GM19328 (cell line): ENCODE data around the gene KRTAP19-7.

Experiments
- ATAC-seq: cut with Tn5 transposase; IDR thresholded peaks from one replicate; pipeline ENCODE4 v1.9.1; 2021; ENCODE audit warnings: mild to moderate bottlenecking, moderate library complexity; ENCODE audit not compliant: unreplicated experiment

The KRTAP19-7 gene

GRCh38 chr21:30561264-30561895 lies at the start of gene KRTAP19-7:
Gene KRTAP19-7 (minus strand): TSS chr21:30561314. CDS start chr21:30561289, 25 bp downstream.
- ATAC-seq: no peak

GRCh38 chr21:30605968-30606367 lies 44.9 kb upstream of the KRTAP19-7 start:
- no peak for ATAC-seq

GRCh38 chr21:30600787-30601186 lies 39.7 kb upstream of the KRTAP19-7 start, which contains the start of gene KRTAP22-1:
Gene KRTAP22-1 (plus strand): TSS chr21:30601087.
- ATAC-seq: no peak

- no peak for ATAC-seq
Observed at GRCh38 chr21:30598802-30599201, 37.7 kb upstream of the KRTAP19-7 start, which contains the start of gene KRTAP6-2. Gene KRTAP6-2 (minus strand): TSS chr21:30598902. CDS start chr21:30598874, 28 bp downstream.

- ATAC-seq: no peak
Observed at GRCh38 chr21:30592140-30592539, 31.0 kb upstream of the KRTAP19-7 start, which contains the start of gene KRTAP6-3. Gene KRTAP6-3 (plus strand): TSS chr21:30592440. CDS start chr21:30592446, 6 bp downstream.

GRCh38 chr21:30590297-30590696 lies 29.2 kb upstream of the KRTAP19-7 start, which contains the start of gene KRTAP22-2:
Gene KRTAP22-2 (minus strand): TSS chr21:30590397.
- ATAC-seq: no peak

GRCh38 chr21:30582870-30583269 lies 21.8 kb upstream of the KRTAP19-7 start:
- ATAC-seq: no peak

- no peak for ATAC-seq
Observed at GRCh38 chr21:30580132-30580531, 19.0 kb upstream of the KRTAP19-7 start.

GRCh38 chr21:30579346-30579745 lies 18.2 kb upstream of the KRTAP19-7 start:
- ATAC-seq: no peak

GRCh38 chr21:30577766-30578165 lies 16.7 kb upstream of the KRTAP19-7 start:
- ATAC-seq: no peak

GRCh38 chr21:30567617-30568016 lies 6.5 kb upstream of the KRTAP19-7 start:
- ATAC-seq: no peak

- no peak for ATAC-seq
Observed at GRCh38 chr21:30563630-30564029, 2.5 kb upstream of the KRTAP19-7 start.

- ATAC-seq: no peak
Observed at GRCh38 chr21:30563072-30563471, 2.0 kb upstream of the KRTAP19-7 start.

GRCh38 chr21:30561957-30562356 lies 843 bp upstream of the KRTAP19-7 start:
- ATAC-seq: no peak

GRCh38 chr21:30555095-30555494 lies 6.0 kb downstream of the KRTAP19-7 start:
- no peak for ATAC-seq

GRCh38 chr21:30552782-30553181 lies 8.3 kb downstream of the KRTAP19-7 start:
- no peak for ATAC-seq

GRCh38 chr21:30541764-30542163 lies 19.4 kb downstream of the KRTAP19-7 start, which contains the start of gene KRTAP19-6:
Gene KRTAP19-6 (minus strand): TSS chr21:30541864. CDS start chr21:30541833, 31 bp downstream.
- no peak for ATAC-seq

- ATAC-seq: no peak
Observed at GRCh38 chr21:30518876-30519275, 42.2 kb downstream of the KRTAP19-7 start.

- no peak for ATAC-seq
Observed at GRCh38 chr21:30515681-30516080, 45.4 kb downstream of the KRTAP19-7 start.
